ENCODE measurements around the gene STXBP1. TPM values are rescaled to one million over a fixed set of nuclear protein-coding genes. Genes with fewer than 3 reads are reported as not detected.

The STXBP1 gene
- total RNA-seq, 4 donors from 2014 or later: 47.0 to 81.0 (median 66.4) TPM

DNA sequence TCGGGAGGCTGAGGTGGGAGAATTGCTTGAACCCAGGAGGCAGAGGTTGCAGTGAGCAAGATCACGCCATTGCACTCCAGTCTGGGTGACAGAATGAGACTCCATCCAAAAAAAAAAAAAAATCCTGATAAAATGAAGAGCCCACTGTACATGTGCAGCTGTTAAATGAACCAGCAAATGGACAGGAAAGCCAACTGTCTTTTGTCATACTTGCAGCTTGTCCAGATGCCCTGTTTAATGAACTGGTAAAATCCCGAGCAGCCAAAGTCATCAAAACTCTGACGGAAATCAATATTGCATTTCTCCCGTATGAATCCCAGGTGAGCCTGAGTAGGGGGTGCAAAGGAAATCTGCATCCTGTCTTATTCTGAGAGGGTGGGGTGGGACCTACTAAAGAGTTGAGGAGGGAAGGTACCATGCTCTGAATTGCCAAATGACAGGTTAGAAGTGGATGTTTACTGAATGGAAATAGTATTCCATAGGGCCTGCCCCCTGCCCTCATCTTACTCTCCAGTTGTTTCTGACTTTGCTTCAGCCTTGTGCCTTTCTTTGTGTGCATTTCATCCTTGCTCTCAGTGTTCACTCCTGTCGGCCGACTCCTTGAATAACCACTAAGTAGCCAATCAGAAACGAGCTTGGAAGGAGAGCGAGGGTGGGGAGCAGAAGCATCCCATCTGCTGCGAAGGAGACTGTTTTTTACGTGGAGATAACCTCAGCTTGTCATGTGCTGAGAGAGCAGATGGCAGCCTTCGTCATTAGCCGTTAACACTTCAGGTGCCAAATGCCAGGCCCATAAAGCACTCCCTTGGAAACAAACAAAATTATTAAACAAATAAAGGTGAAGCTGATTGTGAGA lies 49.0 kb downstream of the STXBP1 start:
- ATAC-seq (ENCODE audit: low FRiP score): no peak
- no peak for DNase-seq (ENCODE audit: low spot score)
- TF ChIP-seq, protein P1, sequence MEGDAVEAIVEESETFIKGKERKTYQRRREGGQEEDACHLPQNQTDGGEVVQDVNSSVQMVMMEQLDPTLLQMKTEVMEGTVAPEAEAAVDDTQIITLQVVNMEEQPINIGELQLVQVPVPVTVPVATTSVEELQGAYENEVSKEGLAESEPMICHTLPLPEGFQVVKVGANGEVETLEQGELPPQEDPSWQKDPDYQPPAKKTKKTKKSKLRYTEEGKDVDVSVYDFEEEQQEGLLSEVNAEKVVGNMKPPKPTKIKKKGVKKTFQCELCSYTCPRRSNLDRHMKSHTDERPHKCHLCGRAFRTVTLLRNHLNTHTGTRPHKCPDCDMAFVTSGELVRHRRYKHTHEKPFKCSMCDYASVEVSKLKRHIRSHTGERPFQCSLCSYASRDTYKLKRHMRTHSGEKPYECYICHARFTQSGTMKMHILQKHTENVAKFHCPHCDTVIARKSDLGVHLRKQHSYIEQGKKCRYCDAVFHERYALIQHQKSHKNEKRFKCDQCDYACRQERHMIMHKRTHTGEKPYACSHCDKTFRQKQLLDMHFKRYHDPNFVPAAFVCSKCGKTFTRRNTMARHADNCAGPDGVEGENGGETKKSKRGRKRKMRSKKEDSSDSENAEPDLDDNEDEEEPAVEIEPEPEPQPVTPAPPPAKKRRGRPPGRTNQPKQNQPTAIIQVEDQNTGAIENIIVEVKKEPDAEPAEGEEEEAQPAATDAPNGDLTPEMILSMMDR (IDR thresholded peaks at IDR 0.05): no peak

DNA sequence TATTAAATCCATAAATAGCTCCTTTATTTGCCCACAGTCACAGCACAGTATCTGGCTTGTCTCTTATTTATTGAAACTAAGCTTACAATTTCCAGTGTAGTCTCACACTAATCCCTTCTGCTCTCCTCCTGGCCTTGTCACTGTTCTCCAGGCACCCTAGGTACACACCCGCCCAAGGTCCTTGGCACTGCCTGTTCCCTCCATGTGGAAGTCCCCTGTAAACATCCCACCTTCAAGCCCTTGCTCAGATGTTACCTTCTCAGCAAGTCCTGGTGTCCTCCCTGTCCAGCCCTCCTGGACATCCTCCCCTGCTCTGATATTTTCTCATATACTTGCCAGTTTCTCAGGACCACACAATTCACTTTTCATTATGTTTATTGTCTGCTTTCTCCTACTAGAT lies 50.5 kb downstream of the STXBP1 start:
- no peak for ATAC-seq (ENCODE audit: low FRiP score)
- DNase-seq (ENCODE audit: low spot score): no peak

DNA sequence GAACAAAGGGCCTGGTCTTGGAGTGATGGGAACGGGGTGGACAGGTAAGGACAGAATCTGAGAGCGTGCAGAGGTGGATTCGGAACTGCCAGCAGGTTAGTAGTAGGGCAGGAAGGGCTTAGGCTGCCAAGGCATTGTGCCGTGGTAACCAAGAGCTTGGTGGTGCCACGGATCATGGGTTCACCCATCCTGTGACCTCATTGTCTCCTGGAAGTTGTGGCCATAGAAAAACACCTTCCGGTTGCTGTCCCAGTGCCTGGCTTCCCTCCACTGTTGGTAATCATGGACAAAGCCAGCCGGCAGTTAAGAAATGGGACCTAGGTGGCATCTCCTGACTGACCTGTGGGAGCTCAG lies 52.2 kb downstream of the STXBP1 start:
- DNase-seq (ENCODE audit: low spot score) (no peak), ATAC-seq (ENCODE audit: low FRiP score) (no peak)
- TF ChIP-seq, protein P1 (IDR thresholded peaks at IDR 0.05): no peak

More for the DNA sequence above, 50.5 kb downstream of the STXBP1 start:
- TF ChIP-seq, protein P1 (IDR thresholded peaks at IDR 0.05): no peak

DNA sequence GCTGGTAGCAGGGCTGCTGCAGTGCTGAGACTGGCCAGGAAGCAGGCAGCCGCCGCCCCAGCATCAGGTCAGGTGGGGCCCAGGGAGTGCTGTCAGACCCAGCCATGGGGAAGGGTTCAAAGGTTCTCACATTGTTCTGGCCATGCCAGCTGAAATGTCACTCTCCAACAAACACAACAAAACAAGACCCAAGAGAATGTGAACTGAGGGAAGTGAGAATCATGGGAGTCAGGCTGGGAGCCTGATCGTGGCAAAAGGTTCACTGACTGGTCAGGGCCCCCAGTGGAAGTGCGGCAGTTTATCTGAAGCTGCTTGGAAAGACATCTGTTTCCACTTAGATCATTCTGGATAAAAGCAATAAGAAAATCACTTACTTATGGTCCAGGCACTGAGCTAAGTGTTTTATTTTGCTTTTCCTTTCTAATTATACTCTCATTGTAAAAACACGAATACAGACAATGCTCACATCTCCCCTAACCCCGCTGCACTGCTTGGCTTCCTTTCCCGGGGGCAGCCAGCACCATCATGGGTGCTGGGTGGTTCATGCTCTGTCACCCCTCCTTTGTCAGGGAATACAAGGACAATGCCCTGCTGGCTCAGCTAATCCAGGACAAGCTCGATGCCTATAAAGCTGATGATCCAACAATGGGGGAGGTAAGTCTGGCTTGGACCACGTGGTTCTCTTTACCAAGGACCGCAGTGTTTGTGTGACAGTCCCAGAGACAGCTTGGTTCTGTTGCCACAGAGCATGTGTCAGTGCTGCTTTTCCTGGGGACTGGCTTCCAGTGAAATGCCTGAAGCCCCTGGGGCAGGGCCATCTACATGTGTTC lies 52.8 kb downstream of the STXBP1 start:
- ATAC-seq (ENCODE audit: low FRiP score) (no peak), DNase-seq (ENCODE audit: low spot score) (no peak)
- TF ChIP-seq, protein P1 (IDR thresholded peaks at IDR 0.05): no peak

DNA sequence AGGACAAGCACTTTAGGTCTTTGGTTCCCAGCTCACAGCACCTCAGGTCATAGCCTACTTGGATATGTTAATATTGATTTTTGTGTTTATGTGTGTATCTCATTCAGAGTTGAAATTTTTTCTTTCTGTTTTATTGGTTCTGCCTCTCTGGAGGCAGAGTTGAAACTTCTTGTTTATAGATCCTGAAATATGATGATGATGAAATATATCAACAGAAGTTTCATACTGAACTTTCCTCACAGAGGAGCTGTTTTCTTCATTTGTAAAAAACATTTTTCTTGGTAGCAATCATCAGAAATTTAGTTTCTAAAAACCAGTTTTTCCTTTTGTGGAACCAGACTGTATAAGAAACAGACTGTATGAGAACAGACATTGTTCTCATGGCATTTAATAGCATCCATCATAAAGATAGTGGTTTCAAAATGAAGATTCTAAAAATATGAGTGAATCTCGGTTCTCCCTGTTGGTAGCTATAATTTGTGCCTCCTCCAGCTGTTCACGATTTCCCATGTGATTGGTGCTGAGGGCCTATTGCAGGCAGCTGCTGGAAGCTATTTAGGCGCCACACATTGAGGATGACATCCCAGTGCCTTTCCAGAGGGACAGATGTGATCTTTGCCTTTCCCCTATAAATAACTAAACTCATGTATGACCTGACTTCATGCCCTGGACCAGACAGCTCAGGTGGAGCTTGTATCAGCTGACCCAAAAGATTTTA lies 55.2 kb downstream of the STXBP1 start:
- TF ChIP-seq, protein P1 (IDR thresholded peaks at IDR 0.05): no peak
- ATAC-seq (ENCODE audit: low FRiP score) (no peak), DNase-seq (ENCODE audit: low spot score) (no peak)

DNA sequence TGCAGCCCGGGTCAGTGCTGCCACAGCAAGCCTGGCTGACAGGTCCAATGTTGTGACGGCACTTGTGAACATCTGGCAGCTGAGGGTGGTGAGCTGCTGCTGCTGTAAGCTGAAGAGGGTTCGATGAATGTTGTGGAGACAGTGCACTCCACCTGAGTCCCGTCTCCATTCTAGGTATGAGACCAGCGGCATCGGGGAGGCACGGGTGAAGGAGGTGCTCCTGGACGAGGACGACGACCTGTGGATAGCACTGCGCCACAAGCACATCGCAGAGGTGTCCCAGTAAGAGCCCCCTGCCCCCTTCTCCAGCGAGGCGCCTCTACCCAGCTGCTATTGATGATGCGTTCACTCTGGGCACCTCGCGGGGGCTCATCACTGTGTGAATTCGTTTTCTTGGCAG lies 55.8 kb downstream of the STXBP1 start:
- ATAC-seq (ENCODE audit: low FRiP score) (no peak), DNase-seq (ENCODE audit: low spot score) (no peak)
- TF ChIP-seq, protein P1 (IDR thresholded peaks at IDR 0.05): no peak

Data from omental fat pad (tissue), 4 donors.